ENCODE measurements around the gene MAP3K13.

GRCh38 chr3:185409957-185410356, 47.0 kb downstream of the MAP3K13 start:
- TF ChIP-seq POLR2A (IDR thresholded peaks at IDR 0.05) (no peak), POLR2AphosphoS5 (IDR thresholded peaks at IDR 0.05) (no peak), CTCF (IDR thresholded peaks at IDR 0.05) (no peak), EP300 (IDR thresholded peaks at IDR 0.05) (no peak)

Measured in sigmoid colon (tissue), 4 donors.